Peyer's patch (tissue), 4 donors: ENCODE data around the gene TIMP2. TPM values are rescaled to one million over a fixed set of nuclear protein-coding genes. Genes with fewer than 3 reads are reported as not detected.
"Not testable (repeated sequence)": the region's sequence is repeated elsewhere in the genome, so short reads cannot be mapped to it uniquely, and the experiment has no call there.

ENCODE experiments used
- DNase-seq, 3 donors: peaks; one replicate each; pipeline ENCODE4 v3.0.0-alpha.2; 2017 to 2019
- H3K27ac ChIP-seq, 4 donors: fragments of 200-600 bp; sonication (generic); one replicate each; pipeline ENCODE4 v1.5.1; 2016 to 2019
- H3K27me3 ChIP-seq, 2 donors: fragments of 200-600 bp; sonication (generic); one replicate each; pipeline ENCODE4 v1.5.1; 2019
- H3K36me3 ChIP-seq, 3 donors: fragments of 200-600 bp; sonication (generic); one replicate each; pipeline ENCODE4 v1.5.1; 2016 to 2019
- H3K4me1 ChIP-seq, 4 donors: fragments of 200-600 bp; sonication (generic); one replicate each; pipeline ENCODE4 v1.5.1; 2016 to 2019
- H3K4me3 ChIP-seq, 4 donors: fragments of 200-600 bp; sonication (generic); 1 replicate in 3 of 4; 2 replicates in 1 of 4; pipeline ENCODE4 v1.5.1; 2016 to 2019; ENCODE audit warnings: mild to moderate bottlenecking in 1 of 4
- H3K9me3 ChIP-seq, 4 donors: fragments of 200-600 bp; sonication (generic); one replicate each; pipeline ENCODE4 v1.5.1; 2016 to 2019; ENCODE audit warnings: mild to moderate bottlenecking in 1 of 4
- CTCF ChIP-seq, 6 experiments: fragments of 450-650 bp in 4 of 6; fragments of 200-600 bp in 2 of 6; sonication (generic) in 1 of 6; IDR thresholded peaks; one replicate each; pipeline ENCODE4 v1.5.1; 2017 to 2019; ENCODE audit warnings: antibody characterized with exemption in 6 of 6, mild to moderate bottlenecking in 3 of 6, moderate library complexity in 1 of 6
- POLR2A ChIP-seq, 2 donors: fragments of 450-650 bp; IDR thresholded peaks; one replicate each; pipeline ENCODE4 v1.5.1; 2017; ENCODE audit warnings: antibody characterized with exemption in 2 of 2, mild to moderate bottlenecking in 2 of 2, moderate library complexity in 2 of 2
- total RNA-seq, 4 donors: library from RNA; depleted of rRNA; stranded (reverse); fragments of >200 nt; gene quantifications; one replicate each; pipeline ENCODE4 v1.1.0, GENCODE V29; 2016

TIMP2 gene
- total RNA-seq, 4 donors from 2014 or later, result 27.2 to 73.2 (median 45.0) TPM

DNA sequence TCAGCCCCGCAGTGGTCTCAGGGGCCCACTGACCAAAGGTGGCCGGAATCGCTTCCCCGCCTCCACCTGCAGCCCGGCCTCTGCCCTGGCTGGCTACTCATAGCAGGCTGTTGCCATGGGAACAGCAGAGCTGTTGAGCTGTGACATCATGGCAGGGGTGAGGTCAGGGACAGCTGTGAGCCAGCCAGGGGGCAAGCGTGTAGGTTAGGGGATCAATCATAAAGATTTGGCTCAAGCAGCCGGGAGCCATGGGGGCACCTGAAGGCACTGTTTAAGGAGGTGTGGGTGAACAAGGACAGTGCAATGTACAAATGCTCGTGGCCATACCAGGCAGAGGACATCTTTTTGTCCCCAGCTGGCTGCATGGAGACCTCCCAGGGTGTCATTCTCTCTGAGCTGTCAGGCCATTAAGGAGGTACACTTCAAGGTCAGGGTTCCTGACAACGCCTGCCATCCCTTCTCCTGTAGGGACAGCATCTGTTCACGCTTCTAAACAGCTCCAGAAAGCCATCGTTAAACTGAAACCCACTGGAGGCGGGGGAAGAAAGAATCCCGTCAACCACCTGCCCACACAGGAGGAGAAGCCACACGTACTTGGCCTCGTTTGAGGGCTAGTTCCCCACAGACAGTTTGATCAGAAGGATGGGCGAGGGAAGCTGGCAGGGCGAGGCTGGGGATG lies 21.9 kb downstream of the TIMP2 start, which contains the start of gene CEP295NL:
Gene CEP295NL (minus strand): TSS at position 101 of the 679 bp plus-strand sequence. CDS start 1,373 bp downstream, outside the sequence.
- Histone ChIP-seq H3K9me3 (no peaks in the 10 kb centered on the region), H3K4me1 (no peaks in the 10 kb centered on the region), H3K27me3 (no peaks in the 10 kb centered on the region), H3K36me3 (no peaks in the 10 kb centered on the region), H3K4me3 (no peak within 1 kb of the TSS), H3K27ac (no peak within 1 kb of the TSS)
- TF ChIP-seq POLR2A (IDR thresholded peaks at IDR 0.05) (no peak), CTCF (IDR thresholded peaks at IDR 0.05) (no peak)
- no peak for DNase-seq

DNA sequence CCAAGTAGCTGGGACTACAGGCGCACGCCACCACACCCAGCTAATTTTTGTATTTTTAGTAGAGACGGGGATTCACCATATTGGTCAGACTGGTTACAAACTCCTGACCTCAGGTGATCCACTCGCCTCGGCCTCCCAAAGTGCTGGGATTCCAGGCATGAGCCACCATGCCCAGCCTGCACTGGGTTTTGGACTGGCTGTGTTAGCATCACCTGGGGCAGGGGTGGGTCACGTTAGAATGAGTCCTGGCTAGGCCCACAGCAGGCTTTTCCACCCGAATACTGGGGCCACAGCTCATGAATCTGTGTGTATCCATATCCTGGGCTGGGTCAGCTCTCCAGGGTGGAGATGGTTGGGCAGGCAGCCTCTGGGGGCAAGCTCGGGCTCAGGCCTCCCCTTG lies 23.0 kb downstream of the TIMP2 start:
- H3K36me3 ChIP-seq, DNase-seq, H3K4me3 ChIP-seq, H3K27ac ChIP-seq, H3K9me3 ChIP-seq, H3K4me1 ChIP-seq, H3K27me3 ChIP-seq: not testable (repeated sequence)

- no peaks in the 10 kb centered on the region for H3K36me3 ChIP-seq
- peaks cover 0 to 3% (median 0%) of the 10 kb centered on the region in 4 donors for H3K4me1 ChIP-seq
- H3K27ac ChIP-seq, result no peak overlapping the region
- no peaks in the 10 kb centered on the region for H3K27me3 ChIP-seq
- no peaks in the 10 kb centered on the region for H3K9me3 ChIP-seq
- DNase-seq, result no peak
- TF ChIP-seq POLR2A (IDR thresholded peaks at IDR 0.05), result no peak
- TF ChIP-seq CTCF (IDR thresholded peaks at IDR 0.05), result no peak
- no peak overlapping the region for H3K4me3 ChIP-seq
Observed at GRCh38 chr17:78901806-78902205, 23.4 kb downstream of the TIMP2 start.

DNA sequence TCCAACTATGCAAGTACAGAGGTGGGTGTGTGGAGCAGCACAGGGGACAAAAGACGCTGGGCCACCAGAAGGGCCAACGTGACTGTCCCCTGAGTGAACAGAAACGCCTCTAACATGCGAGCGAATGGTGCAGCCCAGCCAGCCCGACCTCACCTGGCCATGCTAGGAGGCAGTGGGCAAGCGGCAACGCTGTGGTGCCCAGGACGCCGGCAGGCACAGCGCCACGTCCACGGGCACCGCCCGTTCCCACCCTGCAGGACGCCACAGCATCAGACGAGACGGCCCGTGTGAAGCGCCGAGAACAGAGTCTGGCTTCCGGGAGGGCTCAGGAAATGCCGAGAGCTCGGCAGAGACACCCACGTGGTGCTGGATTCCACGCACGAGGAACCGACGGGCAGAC lies 24.4 kb downstream of the TIMP2 start:
- H3K27ac ChIP-seq, result no peak overlapping the region
- no peaks in the 10 kb centered on the region for H3K36me3 ChIP-seq
- no peak overlapping the region for H3K4me3 ChIP-seq
- no peaks in the 10 kb centered on the region for H3K27me3 ChIP-seq
- TF ChIP-seq CTCF (IDR thresholded peaks at IDR 0.05) (no peak), POLR2A (IDR thresholded peaks at IDR 0.05) (no peak)
- peaks cover 0 to 13% (median 0%) of the 10 kb centered on the region in 4 donors for H3K4me1 ChIP-seq
- no peaks in the 10 kb centered on the region for H3K9me3 ChIP-seq
- DNase-seq, result no peak

DNA sequence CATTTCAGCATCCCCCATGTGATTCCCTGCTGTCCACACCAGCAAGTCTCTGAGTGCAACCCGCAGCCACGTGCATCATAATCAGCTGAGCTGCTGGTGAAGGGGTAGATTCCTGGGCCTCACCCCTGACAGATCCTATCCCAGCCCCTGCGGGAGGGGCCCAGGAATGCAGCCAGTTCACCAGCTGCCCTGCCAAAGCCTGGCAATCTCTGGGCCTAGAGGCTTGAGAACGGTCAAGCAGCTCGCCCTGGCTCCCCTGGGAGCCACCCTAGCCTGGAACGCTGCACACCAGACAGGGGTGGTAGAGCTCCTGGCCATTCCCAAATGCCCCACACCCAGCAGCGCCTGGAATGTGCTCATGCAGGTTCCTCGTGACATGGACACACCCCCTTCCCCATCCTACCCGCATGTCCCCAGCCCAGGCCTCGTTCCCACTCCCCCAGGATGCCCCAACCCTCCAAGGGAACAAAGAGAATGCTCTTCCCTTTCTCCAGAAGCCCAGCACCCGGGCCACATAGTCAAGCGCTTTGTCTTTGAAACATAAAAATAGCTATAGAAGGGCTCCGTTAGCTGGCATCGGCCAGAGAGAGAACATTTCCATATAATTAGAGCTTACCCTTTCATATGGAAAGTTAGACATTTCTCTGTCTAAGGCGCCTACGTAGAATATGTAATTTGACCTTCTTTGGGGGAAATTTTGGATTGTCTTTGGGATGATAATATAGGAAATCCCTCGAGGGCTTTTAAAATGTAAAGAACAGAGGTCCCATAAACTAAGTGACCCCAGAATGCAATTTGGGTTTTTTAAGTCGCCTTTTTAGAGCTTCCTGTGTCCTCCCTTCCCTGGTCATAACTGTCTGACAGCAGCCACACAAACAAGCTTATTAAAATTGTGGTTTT lies 25.6 kb downstream of the TIMP2 start:
- DNase-seq, result no peak
- H3K27me3 ChIP-seq, result no peaks in the 10 kb centered on the region
- no peaks in the 10 kb centered on the region for H3K9me3 ChIP-seq
- peaks cover 0 to 22% (median 0%) of the 10 kb centered on the region in 4 donors for H3K4me1 ChIP-seq
- H3K27ac ChIP-seq, result no peak overlapping the region
- TF ChIP-seq CTCF (IDR thresholded peaks at IDR 0.05) (no peak), POLR2A (IDR thresholded peaks at IDR 0.05) (no peak)
- no peak overlapping the region for H3K4me3 ChIP-seq
- no peaks in the 10 kb centered on the region for H3K36me3 ChIP-seq

DNA sequence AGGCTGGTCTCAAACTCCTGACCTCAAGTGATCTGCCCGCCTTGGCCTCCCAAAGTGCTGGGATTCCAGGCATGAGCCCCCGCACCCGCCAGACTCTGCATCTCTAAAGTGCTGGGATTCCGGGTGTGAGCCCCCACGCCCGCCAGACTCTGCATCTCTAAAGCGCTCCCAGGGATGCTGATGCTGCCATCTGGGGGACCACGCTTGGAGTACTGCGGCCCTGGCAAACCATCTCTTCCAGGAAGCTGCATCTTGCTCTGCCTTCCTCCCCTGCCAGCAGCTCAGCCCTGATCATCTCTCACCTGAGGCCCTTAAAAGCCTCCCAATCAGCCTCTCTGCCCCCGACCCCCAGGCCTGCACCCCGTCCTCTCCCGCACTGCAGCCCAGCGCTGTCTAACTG lies 26.2 kb downstream of the TIMP2 start:
- TF ChIP-seq POLR2A (IDR thresholded peaks at IDR 0.05) (no peak), CTCF (IDR thresholded peaks at IDR 0.05) (no peak)
- Histone ChIP-seq H3K9me3 (no peaks in the 10 kb centered on the region), H3K4me1 (peaks cover 0 to 24% (median 0%) of the 10 kb centered on the region in 4 donors), H3K27ac (no peak overlapping the region), H3K4me3 (no peak overlapping the region), H3K27me3 (no peaks in the 10 kb centered on the region), H3K36me3 (no peaks in the 10 kb centered on the region)
- no peak for DNase-seq
